Keratinocyte (primary cell): ENCODE data around the gene TENM4. TPM values are rescaled to one million over a fixed set of nuclear protein-coding genes. Genes with fewer than 3 reads are reported as not detected.
A peak's percentile ranks its signal among the peaks of the same experiment; 100 is the strongest.

Experiments
- DNase-seq: peaks from one replicate; pipeline ENCODE4 v3.0.0-alpha.2; 2011; ENCODE audit warnings: low read depth, missing footprints, low spot score
- FAIRE-seq: peaks from 2 replicates; lab custom pipeline; 2011; peaks lifted over from hg19 to GRCh38; lab: Jason Lieb, UNC
- H2AFZ ChIP-seq: 2 replicates; pipeline ENCODE4 v1.6.0; 2012; ENCODE audit warnings: low read length, control low read depth, inconsistent platforms; ENCODE audit not compliant: control insufficient read depth
- H3K27ac ChIP-seq: 2 replicates; pipeline ENCODE4 v1.5.1; 2011; ENCODE audit warnings: low read length; ENCODE audit not compliant: control insufficient read depth, insufficient read depth
- H3K27me3 ChIP-seq: 3 replicates; pipeline ENCODE4 v1.6.0; 2011; ENCODE audit warnings: low read length; ENCODE audit not compliant: control insufficient read depth, insufficient read depth; ENCODE audit errors: extremely low read depth
- H3K36me3 ChIP-seq, 2 experiments: 2 replicates in 1 of 2; 3 replicates in 1 of 2; pipeline ENCODE4 v1.5.1; 2011; ENCODE audit warnings: low read length in 2 of 2, mild to moderate bottlenecking in 1 of 2; ENCODE audit not compliant: control insufficient read depth in 2 of 2, insufficient read depth in 2 of 2; ENCODE audit errors: extremely low read depth in 1 of 2
- H3K4me1 ChIP-seq: 3 replicates; pipeline ENCODE4 v1.5.1; 2011; ENCODE audit warnings: low read length; ENCODE audit not compliant: control insufficient read depth, insufficient read depth; ENCODE audit errors: extremely low read depth
- H3K4me2 ChIP-seq: 3 replicates; pipeline ENCODE4 v1.6.0; 2011; ENCODE audit warnings: low read depth, low read length; ENCODE audit not compliant: control insufficient read depth, insufficient read depth; ENCODE audit errors: extremely low read depth
- H3K4me3 ChIP-seq, 3 experiments: fragments of 200-600 bp in 1 of 3; sonication (generic) in 1 of 3; 2 replicates in 2 of 3; 3 replicates in 1 of 3; pipeline ENCODE4 v1.5.1; 2011 to 2016; ENCODE audit warnings: low read length in 3 of 3, mild to moderate bottlenecking in 3 of 3, control low read depth in 2 of 3, inconsistent platforms in 1 of 3, low read depth in 1 of 3, mixed read lengths in 1 of 3, mixed run types in 1 of 3, moderate library complexity in 1 of 3; ENCODE audit not compliant: control insufficient read depth in 2 of 3, insufficient read depth in 2 of 3; ENCODE audit errors: extremely low read depth in 1 of 3
- H3K79me2 ChIP-seq: 2 replicates; pipeline ENCODE4 v1.6.0; 2012; ENCODE audit warnings: low read length; ENCODE audit not compliant: control insufficient read depth, insufficient read depth
- H3K9ac ChIP-seq: 3 replicates; pipeline ENCODE4 v1.6.0; 2011; ENCODE audit warnings: low read length; ENCODE audit not compliant: control insufficient read depth, insufficient read depth; ENCODE audit errors: extremely low read depth
- H3K9me1 ChIP-seq: 3 replicates; pipeline ENCODE4 v1.6.0; 2011; ENCODE audit warnings: low read length; ENCODE audit not compliant: control insufficient read depth, insufficient read depth; ENCODE audit errors: extremely low read depth
- H3K9me3 ChIP-seq: 2 replicates; pipeline ENCODE4 v1.5.1; 2012; ENCODE audit warnings: low read depth, low read length; ENCODE audit not compliant: control insufficient read depth
- H4K20me1 ChIP-seq: 3 replicates; pipeline ENCODE4 v1.6.0; 2011; ENCODE audit warnings: low read length; ENCODE audit not compliant: control insufficient read depth, insufficient read depth; ENCODE audit errors: extremely low read depth
- CTCF ChIP-seq, 3 experiments: IDR thresholded peaks in 1 of 3; conservative IDR thresholded peaks in 1 of 3; optimal IDR thresholded peaks in 1 of 3; 2 replicates in 2 of 3; 3 replicates in 1 of 3; pipeline versions ENCODE3 to v1.5.1; 2011; ENCODE audit warnings: low read length in 3 of 3, mild to moderate bottlenecking in 3 of 3, moderate library complexity in 2 of 3, control low read depth in 1 of 3, inconsistent platforms in 1 of 3; ENCODE audit not compliant: insufficient read depth in 2 of 3; ENCODE audit errors: extremely low read depth in 1 of 3
- EZH2 ChIP-seq: IDR thresholded peaks from one replicate; pipeline ENCODE4 v1.6.1; 2012; ENCODE audit warnings: inconsistent platforms, mild to moderate bottlenecking, low read length, moderate library complexity
- dilution Hi-C: fragments of 300-500 bp; cut with MboI; formaldehyde crosslinking; loops from one replicate; pipeline ENCODE4 v1.7.0; 2020; ENCODE audit warnings: low sequenced_read_pairs; ENCODE audit not compliant: extremely low pct_ligation_motif_present
- polyA plus RNA-seq, 5 experiments: library from polyadenylated mRNA; depleted of rRNA in 3 of 5; stranded (reverse) in 3 of 5; stranded (forward) in 1 of 5; unstranded in 1 of 5; fragments of >200 nt; gene quantifications; 1 replicate in 1 of 5; 2 replicates in 3 of 5; 3 replicates in 1 of 5; pipeline versions ENCODE4 v1.2.1 to v1.2.3, GENCODE V29; 2011 to 2012; ENCODE audit warnings: missing spikeins in 2 of 5, low read depth in 1 of 5, low replicate concordance in 1 of 5

The TENM4 gene
- polyA plus RNA-seq, 1 donor (not counting 4 experiments of a cell fraction or from before 2014, with no cell fraction given), result 3.5 TPM

DNA sequence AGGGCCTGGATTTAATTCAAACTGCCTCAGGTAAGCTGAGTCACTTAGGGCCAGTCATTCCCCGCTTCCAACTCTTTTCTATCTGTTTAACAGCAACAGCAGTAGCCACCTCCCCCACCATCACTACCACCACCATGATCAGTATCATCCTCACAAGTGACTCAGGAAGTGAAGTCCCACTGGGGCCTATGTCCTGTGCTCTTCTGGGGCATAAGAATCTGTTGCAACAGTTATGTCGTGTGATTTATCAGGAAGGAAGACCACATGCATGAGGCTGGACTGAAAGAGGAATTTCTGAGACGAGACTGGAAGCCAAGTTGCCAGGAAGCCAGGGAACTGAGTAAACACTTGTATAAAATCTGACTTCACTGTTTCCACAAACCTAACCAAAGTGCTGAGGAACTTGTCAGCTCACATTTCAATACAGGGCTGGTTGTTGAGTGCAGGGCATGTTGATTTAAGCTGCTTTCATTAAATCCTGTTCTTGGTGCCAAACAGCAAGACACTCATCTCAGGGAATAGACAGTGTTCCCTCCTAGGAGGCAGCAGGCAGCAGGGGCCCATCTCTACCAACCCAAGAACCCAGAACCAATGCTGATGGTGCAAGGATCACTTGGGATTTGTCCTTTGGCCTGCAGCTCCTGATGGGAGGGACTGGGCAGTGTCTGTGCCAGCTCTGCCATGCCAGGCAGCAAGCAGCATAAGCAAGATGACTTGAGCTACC lies 639.5 kb downstream of the TENM4 start:
- H3K4me1 ChIP-seq, result peaks cover 22% of the 10 kb centered on the region
- dilution Hi-C loops, result no loop called here
- H3K9ac ChIP-seq, result peak overlapping the region; percentile 10

DNA sequence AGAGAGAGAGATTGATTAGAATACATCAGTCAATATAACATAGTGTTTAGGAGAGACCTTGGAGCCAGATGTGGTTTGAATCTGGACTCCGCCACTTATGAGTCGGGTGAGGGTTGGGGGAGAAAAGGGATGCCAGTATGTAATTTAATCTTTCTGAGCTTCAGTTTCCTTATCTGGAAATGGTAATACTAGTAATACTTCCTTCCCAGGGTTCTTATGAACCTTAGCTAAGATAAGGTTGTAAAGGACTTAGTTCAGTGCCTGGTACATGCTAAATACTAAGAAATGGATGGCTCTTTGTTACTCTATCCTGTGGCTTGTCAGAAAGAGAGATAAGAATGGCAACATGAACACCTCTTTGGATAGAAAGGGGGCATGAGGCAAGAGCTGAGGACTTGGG lies 640.1 kb downstream of the TENM4 start:
- no peak overlapping the region for H3K4me3 ChIP-seq
- FAIRE-seq, result no peak

More for the DNA sequence above, 639.5 kb downstream of the TENM4 start:
- DNase-seq (peak; percentile 45), FAIRE-seq (peak; percentile 91)
- no peaks in the 10 kb centered on the region for H3K79me2 ChIP-seq
- no peak overlapping the region for H2AFZ ChIP-seq
- peak overlapping the region; percentile 42 for H3K27ac ChIP-seq
- no peaks in the 10 kb centered on the region for H3K9me3 ChIP-seq
- H3K9me1 ChIP-seq, result peaks cover 2% of the 10 kb centered on the region
- H4K20me1 ChIP-seq, result no peaks in the 10 kb centered on the region
- no peaks in the 10 kb centered on the region for H3K27me3 ChIP-seq
- H3K4me3 ChIP-seq, result no peak overlapping the region
- H3K4me2 ChIP-seq, result peak overlapping the region; percentile 2
- H3K36me3 ChIP-seq, result no peaks in the 10 kb centered on the region
- TF ChIP-seq CTCF (optimal IDR thresholded peaks at IDR 0.05 in 1 of 3, IDR thresholded peaks at IDR 0.05 in 1 of 3, conservative IDR thresholded peaks at IDR 0.05 in 1 of 3; ENCODE audit: extremely low read depth in 1 of 3, insufficient read depth in 2 of 3, low read length in 3 of 3), result no peak
- TF ChIP-seq EZH2, result no peak

More for the DNA sequence above, 640.1 kb downstream of the TENM4 start:
- Histone ChIP-seq H3K36me3 (no peaks in the 10 kb centered on the region), H3K9me3 (no peaks in the 10 kb centered on the region), H3K27ac (no peak overlapping the region), H3K4me1 (peaks cover 22% of the 10 kb centered on the region), H3K9ac (no peak overlapping the region), H3K27me3 (no peaks in the 10 kb centered on the region), H4K20me1 (no peaks in the 10 kb centered on the region), H3K9me1 (peaks cover 2% of the 10 kb centered on the region), H3K4me2 (no peak overlapping the region), H3K79me2 (no peaks in the 10 kb centered on the region), H2AFZ (no peak overlapping the region)
- TF ChIP-seq CTCF (optimal IDR thresholded peaks at IDR 0.05 in 1 of 3, IDR thresholded peaks at IDR 0.05 in 1 of 3, conservative IDR thresholded peaks at IDR 0.05 in 1 of 3; ENCODE audit: extremely low read depth in 1 of 3, insufficient read depth in 2 of 3, low read length in 3 of 3), result no peak
- no peak for DNase-seq
- dilution Hi-C loops, result no loop called here
